DOHH2 (cell line): ENCODE data around the gene CYP4F2.

ENCODE experiments used
- CTCF ChIP-seq: fragments of 200-600 bp; sonication (generic); IDR thresholded peaks from one replicate; pipeline ENCODE4 v1.5.1; 2014; ENCODE audit warnings: antibody characterized with exemption, mild to moderate bottlenecking, low read depth, low read length; ENCODE audit not compliant: poor library complexity, severe bottlenecking
- EZH2phosphoT487 ChIP-seq: fragments of 200-600 bp; sonication (generic); IDR thresholded peaks from 2 replicates; pipeline ENCODE4 v1.6.1; 2017; ENCODE audit warnings: borderline replicate concordance, mild to moderate bottlenecking, antibody characterized with exemption, low read length, moderate library complexity, mixed read lengths

GRCh38 chr19:15862444-15862843 is 35.4 kb downstream of the CYP4F2 start:
- no peak for TF ChIP-seq CTCF
- no peak for TF ChIP-seq EZH2phosphoT487
